Stomach (tissue), 9 donors: ENCODE results near the gene RANBP17. TPM values are rescaled to one million over a fixed set of nuclear protein-coding genes. Genes with fewer than 3 reads are reported as not detected.

Experiments
- DNase-seq, 2 donors: peaks; one replicate each; pipeline versions ENCODE4 v3.0.0 to v3.0.0-alpha.2; 2013 to 2019
- H3K27ac ChIP-seq, 5 donors: fragments of 200-600 bp in 4 of 5; sonication (generic) in 4 of 5; one replicate each; pipeline ENCODE4 v1.5.1; 2013 to 2019; ENCODE audit warnings: mild to moderate bottlenecking in 1 of 5, moderate library complexity in 1 of 5
- H3K27me3 ChIP-seq, 3 donors: fragments of 200-600 bp; sonication (generic); one replicate each; pipeline ENCODE4 v1.5.1; 2017 to 2019; ENCODE audit warnings: mixed run types in 1 of 3
- H3K36me3 ChIP-seq, 4 donors: fragments of 200-600 bp; sonication (generic); 1 replicate in 3 of 4; 2 replicates in 1 of 4; pipeline ENCODE4 v1.5.1; 2016 to 2019
- H3K4me1 ChIP-seq, 4 donors: fragments of 200-600 bp; sonication (generic); one replicate each; pipeline ENCODE4 v1.5.1; 2016 to 2019
- H3K4me3 ChIP-seq, 4 donors: fragments of 200-600 bp; sonication (generic) in 3 of 4; one replicate each; pipeline ENCODE4 v1.5.1; 2016 to 2019; ENCODE audit warnings: mild to moderate bottlenecking in 1 of 4
- H3K9me3 ChIP-seq, 4 donors: fragments of 200-600 bp; sonication (generic); one replicate each; pipeline ENCODE4 v1.5.1; 2016 to 2019
- EP300 ChIP-seq: sonication (generic); formaldehyde crosslinking; IDR thresholded peaks from one replicate; pipeline ENCODE4 v1.6.1; 2017; ENCODE audit warnings: antibody characterized with exemption
- POLR2A ChIP-seq, 4 donors: fragments of 450-650 bp; IDR thresholded peaks; one replicate each; pipeline ENCODE4 v1.6.1; 2016; ENCODE audit warnings: antibody characterized with exemption in 4 of 4, control low read depth in 2 of 4, mild to moderate bottlenecking in 1 of 4, moderate library complexity in 1 of 4
- POLR2AphosphoS5 ChIP-seq, 3 donors: sonication (generic); formaldehyde crosslinking; IDR thresholded peaks; one replicate each; pipeline ENCODE4 v1.6.1; 2016; ENCODE audit warnings: antibody characterized with exemption in 3 of 3
- WGBS, 5 donors: extraction: QIAGEN DNeasy Blood & Tissue Kit in 3 of 5; methylation state at CpG; one replicate each; pipeline versions ENCODE4 v1.1.5 to v1.1.7; 2013 to 2018; 5-methylcytosine and 5-hydroxymethylcytosine counted together
- intact Hi-C: fragments of 100-400 bp; cut with DNase I; formaldehyde crosslinking; loops from one replicate; pipeline ENCODE4 v1.15.1; 2023; ENCODE audit warnings: low total_unique reads
- polyA plus RNA-seq, 3 donors: library from polyadenylated mRNA; stranded (reverse); fragments of 200-250 nt; gene quantifications; one replicate each; pipeline ENCODE4 v1.2.3, GENCODE V29; 2013
- total RNA-seq, 5 donors: library from RNA; depleted of rRNA; stranded (reverse); fragments of >200 nt; gene quantifications; one replicate each; pipeline versions ENCODE4 v1.1.0 to v1.2.3, GENCODE V29; 2014 to 2016
- TF ChIP-seq, protein P1 (sequence below), 7 experiments: fragments of 450-650 bp in 4 of 7; fragments of 200-600 bp in 3 of 7; sonication (generic) in 3 of 7; IDR thresholded peaks; one replicate each; pipeline ENCODE4 v1.5.1; 2016 to 2019; ENCODE audit warnings: antibody characterized with exemption in 7 of 7, control low read depth in 2 of 7, mild to moderate bottlenecking in 1 of 7
- donor health status: healthy with polysubstance abuse.
- donor health status: Bipolar disorder and iron deficiency.
- donor health status: healthy.

Gene RANBP17
- total and polyA plus RNA-seq, 8 donors: 1.4 to 75.6 (median 10.5) TPM

GRCh38 chr5:170875811-170876210 lies 14.0 kb downstream of the RANBP17 start:
- Histone ChIP-seq H3K9me3 (peaks cover 0 to 5% (median 4%) of the 10 kb centered on the region in 4 donors), H3K27me3 (no peaks in the 10 kb centered on the region), H3K27ac (no peak overlapping the region), H3K4me3 (no peak overlapping the region), H3K4me1 (no peaks in the 10 kb centered on the region), H3K36me3 (no peaks in the 10 kb centered on the region)
- DNase-seq: no peak
- 94 to 100% (median 96%) methylated on average over 4 of the region's 4 CpGs for WGBS, 5 donors
- intact Hi-C loops: no loop called here
- TF ChIP-seq, protein P1, sequence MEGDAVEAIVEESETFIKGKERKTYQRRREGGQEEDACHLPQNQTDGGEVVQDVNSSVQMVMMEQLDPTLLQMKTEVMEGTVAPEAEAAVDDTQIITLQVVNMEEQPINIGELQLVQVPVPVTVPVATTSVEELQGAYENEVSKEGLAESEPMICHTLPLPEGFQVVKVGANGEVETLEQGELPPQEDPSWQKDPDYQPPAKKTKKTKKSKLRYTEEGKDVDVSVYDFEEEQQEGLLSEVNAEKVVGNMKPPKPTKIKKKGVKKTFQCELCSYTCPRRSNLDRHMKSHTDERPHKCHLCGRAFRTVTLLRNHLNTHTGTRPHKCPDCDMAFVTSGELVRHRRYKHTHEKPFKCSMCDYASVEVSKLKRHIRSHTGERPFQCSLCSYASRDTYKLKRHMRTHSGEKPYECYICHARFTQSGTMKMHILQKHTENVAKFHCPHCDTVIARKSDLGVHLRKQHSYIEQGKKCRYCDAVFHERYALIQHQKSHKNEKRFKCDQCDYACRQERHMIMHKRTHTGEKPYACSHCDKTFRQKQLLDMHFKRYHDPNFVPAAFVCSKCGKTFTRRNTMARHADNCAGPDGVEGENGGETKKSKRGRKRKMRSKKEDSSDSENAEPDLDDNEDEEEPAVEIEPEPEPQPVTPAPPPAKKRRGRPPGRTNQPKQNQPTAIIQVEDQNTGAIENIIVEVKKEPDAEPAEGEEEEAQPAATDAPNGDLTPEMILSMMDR (IDR thresholded peaks at IDR 0.05): no peak
- no peak for TF ChIP-seq EP300
- no peak for TF ChIP-seq POLR2AphosphoS5 (IDR thresholded peaks at IDR 0.05)
- no peak for TF ChIP-seq POLR2A (IDR thresholded peaks at IDR 0.05)

- Histone ChIP-seq H3K27me3 (no peaks in the 10 kb centered on the region), H3K27ac (no peak overlapping the region), H3K9me3 (no peaks in the 10 kb centered on the region), H3K4me3 (no peak overlapping the region), H3K4me1 (peaks cover 0 to under 1% (median 0%) of the 10 kb centered on the region in 4 donors), H3K36me3 (no peaks in the 10 kb centered on the region)
- intact Hi-C loops: no loop called here
- TF ChIP-seq POLR2A (IDR thresholded peaks at IDR 0.05): no peak
- no peak for TF ChIP-seq EP300
- DNase-seq: no peak
- WGBS, 5 donors: 90 to 96% (median 91%) methylated on average over 2 of the region's 2 CpGs
These were observed 18.3 kb downstream of the RANBP17 start for GRCh38 chr5:170880084-170880483.

GRCh38 chr5:170882345-170882744 lies 20.5 kb downstream of the RANBP17 start:
- 90 to 95% (median 94%) methylated on average over 3 of the region's 3 CpGs for WGBS, 5 donors
- Histone ChIP-seq H3K4me1 (peaks cover 0 to 13% (median 0%) of the 10 kb centered on the region in 4 donors), H3K4me3 (no peak overlapping the region), H3K36me3 (no peaks in the 10 kb centered on the region), H3K9me3 (no peaks in the 10 kb centered on the region), H3K27me3 (no peaks in the 10 kb centered on the region), H3K27ac (no peak overlapping the region)
- TF ChIP-seq POLR2A (IDR thresholded peaks at IDR 0.05): no peak
- TF ChIP-seq EP300: no peak
- TF ChIP-seq, protein P1 (IDR thresholded peaks at IDR 0.05): no peak
- no peak for TF ChIP-seq POLR2AphosphoS5 (IDR thresholded peaks at IDR 0.05)
- DNase-seq: no peak
- intact Hi-C loops: no loop called here

GRCh38 chr5:170885256-170885655 lies 23.4 kb downstream of the RANBP17 start:
- no peak for DNase-seq
- Histone ChIP-seq H3K36me3 (no peaks in the 10 kb centered on the region), H3K4me3 (no peak overlapping the region), H3K27me3 (no peaks in the 10 kb centered on the region), H3K27ac (no peak overlapping the region), H3K9me3 (no peaks in the 10 kb centered on the region), H3K4me1 (peaks cover 0 to 13% (median 0%) of the 10 kb centered on the region in 4 donors)
- intact Hi-C loops: no loop called here
- TF ChIP-seq POLR2A (IDR thresholded peaks at IDR 0.05) (no peak), EP300 (no peak), POLR2AphosphoS5 (IDR thresholded peaks at IDR 0.05) (no peak)
- TF ChIP-seq, protein P1 (IDR thresholded peaks at IDR 0.05): no peak

GRCh38 chr5:170885809-170886208 lies 24.0 kb downstream of the RANBP17 start:
- intact Hi-C loops: no loop called here

More at GRCh38 chr5:170885809-170886208, 24.0 kb downstream of the RANBP17 start:
- Histone ChIP-seq H3K27me3 (no peaks in the 10 kb centered on the region), H3K27ac (no peak overlapping the region), H3K36me3 (no peaks in the 10 kb centered on the region), H3K4me1 (peaks cover 0 to 13% (median 0%) of the 10 kb centered on the region in 4 donors), H3K9me3 (no peaks in the 10 kb centered on the region), H3K4me3 (no peak overlapping the region)
- WGBS, 5 donors: 28 to 67% (median 63%) methylated on average over 2 of the region's 2 CpGs
- DNase-seq: peak in 1 of 2 donors; percentile 4
- no peak for TF ChIP-seq EP300
